Measurements from ENCODE around the gene MGAT5.
A peak's percentile ranks its signal among the peaks of the same experiment; 100 is the strongest.

Gene MGAT5

GRCh38 chr2:134257509-134257908 lies 3.6 kb downstream of the MGAT5 start:
- no peak for DNase-seq

- DNase-seq = no peak
Measured at GRCh38 chr2:134257965-134258683, 4.3 kb downstream of the MGAT5 start.

- DNase-seq = peak in 1 of 2 experiments; percentile 27
Measured at GRCh38 chr2:134258684-134259388, 5.0 kb downstream of the MGAT5 start.

GRCh38 chr2:134259571-134259970 lies 5.7 kb downstream of the MGAT5 start:
- no peak for DNase-seq

DNA sequence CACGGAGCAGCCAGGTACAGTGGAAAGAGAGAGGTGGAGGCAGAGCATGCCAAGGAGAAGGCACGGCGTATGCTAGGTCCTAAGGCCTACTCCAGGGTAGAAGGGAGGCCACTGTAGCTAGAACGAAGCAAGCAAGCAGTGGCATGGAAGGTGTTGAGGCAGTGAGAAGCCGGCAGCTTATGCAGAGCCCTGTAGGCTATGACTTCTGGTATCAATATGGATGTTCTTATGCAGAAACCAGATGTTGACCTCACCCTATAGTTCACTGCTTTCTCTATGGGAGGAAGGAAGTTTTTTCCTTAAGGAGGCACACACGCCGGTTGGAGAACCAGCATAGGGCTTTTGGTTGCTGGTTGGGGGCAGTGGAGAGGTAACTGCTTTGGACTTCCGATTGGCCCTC lies 6.1 kb downstream of the MGAT5 start:
- DNase-seq = no peak

DNA sequence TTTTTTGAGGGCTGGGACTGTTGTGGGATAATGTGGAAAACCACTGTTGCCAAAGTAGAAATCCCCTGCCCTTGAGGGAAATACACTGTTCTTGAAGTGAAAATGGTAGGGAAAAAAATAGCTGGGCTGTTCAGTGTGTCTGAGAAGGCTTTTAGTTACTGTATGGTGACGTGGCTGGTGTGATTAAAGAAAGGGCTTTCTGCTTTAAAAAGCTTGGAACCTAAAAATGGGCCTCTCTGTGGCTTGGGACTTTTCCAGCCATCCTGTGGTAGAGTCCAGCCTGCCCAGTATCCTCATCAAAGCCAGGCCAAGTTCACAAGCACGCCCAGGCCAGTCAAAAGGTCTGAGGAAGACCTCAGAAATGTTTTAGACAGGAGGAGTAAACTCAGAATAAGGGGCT lies 6.8 kb downstream of the MGAT5 start:
- no peak for DNase-seq

DNA sequence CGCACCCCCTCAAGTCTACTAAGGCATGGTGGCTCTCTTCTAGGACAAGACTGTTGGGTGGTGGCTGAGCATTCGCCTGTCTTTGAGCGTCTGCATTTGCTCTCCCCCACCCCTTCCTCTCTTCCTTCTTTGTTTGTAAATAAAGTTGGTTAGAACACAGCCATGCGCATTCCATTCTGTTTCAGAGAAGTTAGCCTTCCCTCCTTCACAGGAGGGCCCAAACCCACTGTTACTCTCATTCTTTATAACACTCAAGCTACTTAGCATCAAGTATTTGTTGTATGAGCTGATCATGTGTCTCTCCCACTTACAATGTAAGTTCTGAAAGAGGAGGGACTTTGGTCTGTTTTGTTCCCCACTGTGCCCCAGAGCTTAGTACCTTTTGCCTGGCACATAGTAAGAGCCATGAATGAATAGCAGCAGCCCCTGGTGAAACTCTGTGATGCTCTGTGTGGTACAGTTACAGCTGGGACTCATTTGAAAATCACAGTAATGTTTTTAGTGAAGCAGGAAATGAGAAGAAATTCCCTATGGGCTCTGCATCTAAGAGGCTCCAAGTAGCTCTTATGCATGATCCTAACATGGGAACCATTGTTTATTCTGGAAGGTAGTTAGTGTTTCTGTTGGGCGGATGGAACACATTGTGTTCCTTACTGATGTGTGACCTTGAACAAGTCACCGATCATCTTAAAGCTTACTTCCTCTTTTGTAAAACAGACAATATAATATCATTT lies 7.7 kb downstream of the MGAT5 start:
- peak; percentile 41 to 60 for DNase-seq

- DNase-seq = no peak
Measured at GRCh38 chr2:134262684-134263083, 8.8 kb downstream of the MGAT5 start.

DNA sequence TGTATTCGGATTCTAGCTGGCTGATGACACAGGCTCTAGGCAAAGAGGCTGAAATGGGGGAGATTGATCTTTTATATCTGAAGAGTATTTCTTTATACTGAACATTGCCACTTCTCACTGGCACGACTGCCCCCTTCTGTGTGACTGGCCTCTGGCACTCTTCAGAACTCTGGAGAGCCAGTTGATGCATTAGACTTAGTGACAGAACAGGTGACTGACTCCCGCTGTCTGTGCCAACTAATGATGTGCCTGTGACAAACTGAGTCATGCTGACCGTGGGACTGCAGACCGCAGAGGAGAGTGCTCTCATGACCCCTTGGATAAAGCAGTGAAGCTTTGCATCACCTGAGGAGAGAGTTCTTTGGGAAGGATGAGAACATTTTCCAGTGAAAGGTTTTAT lies 14.4 kb downstream of the MGAT5 start:
- DNase-seq = no peak

- no peak for DNase-seq
Measured at GRCh38 chr2:134269230-134269629, 15.4 kb downstream of the MGAT5 start.

DNA sequence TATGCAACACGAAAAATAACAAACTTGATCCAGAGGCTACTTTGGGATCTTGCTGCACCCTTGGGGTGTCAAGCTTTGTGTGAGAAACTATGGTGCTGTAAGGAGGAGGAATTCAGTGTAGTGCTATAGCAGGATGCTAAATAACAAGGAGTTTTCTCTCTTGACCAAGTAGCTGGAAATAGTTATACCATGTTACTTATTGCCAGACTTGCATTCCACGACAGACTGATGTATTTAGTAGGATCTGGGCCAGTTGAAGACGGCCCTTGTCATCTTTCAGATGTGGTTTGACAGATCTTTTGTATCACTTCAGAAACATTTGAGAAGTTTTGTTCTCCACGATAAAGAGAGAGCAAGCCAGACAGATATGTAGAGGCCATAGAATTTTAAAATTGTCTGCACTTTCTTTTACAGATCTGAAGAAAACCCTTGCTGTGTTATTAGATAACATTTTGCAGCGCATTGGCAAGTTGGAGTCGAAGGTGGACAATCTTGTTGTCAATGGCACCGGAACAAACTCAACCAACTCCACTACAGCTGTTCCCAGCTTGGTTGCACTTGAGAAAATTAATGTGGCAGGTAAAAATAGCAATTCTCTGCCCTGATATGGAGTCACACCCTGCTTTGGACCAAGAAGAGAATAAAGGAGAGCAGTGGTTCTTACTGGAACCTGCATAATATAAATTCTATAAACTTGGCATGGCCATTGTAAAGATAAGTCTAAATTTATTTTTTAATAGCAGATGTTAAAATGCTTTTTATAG lies 16.3 kb downstream of the MGAT5 start:
- no peak for DNase-seq

GRCh38 chr2:134271758-134272157 lies 17.9 kb downstream of the MGAT5 start:
- no peak for DNase-seq

- no peak for DNase-seq
Measured at GRCh38 chr2:134272806-134273205, 18.9 kb downstream of the MGAT5 start.

- DNase-seq = no peak
Measured at GRCh38 chr2:134273256-134273983, 19.5 kb downstream of the MGAT5 start.

DNA sequence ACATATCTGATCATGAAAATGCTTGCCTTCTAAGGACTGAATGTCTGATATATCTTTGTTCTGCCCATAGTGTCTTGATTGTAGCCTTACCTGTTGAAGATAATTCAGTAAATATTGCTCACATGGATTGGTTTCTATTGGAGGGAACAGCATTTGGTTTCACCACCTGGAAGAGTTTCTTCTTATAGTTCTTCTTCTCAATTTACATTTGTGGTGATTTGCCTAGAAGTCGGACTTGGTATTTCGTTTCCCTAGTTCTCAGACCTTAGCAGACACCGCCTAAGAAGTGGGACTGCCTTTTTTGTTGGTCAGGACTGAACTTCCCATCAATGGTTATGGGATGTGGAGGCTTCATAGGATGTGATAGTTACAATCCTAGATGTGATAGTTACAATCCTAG lies 20.2 kb downstream of the MGAT5 start:
- DNase-seq = no peak

- DNase-seq = no peak
Measured at GRCh38 chr2:134275058-134275862, 21.4 kb downstream of the MGAT5 start.

GRCh38 chr2:134276381-134277172 lies 22.7 kb downstream of the MGAT5 start:
- DNase-seq = peak in 1 of 2 experiments; percentile 20

DNA sequence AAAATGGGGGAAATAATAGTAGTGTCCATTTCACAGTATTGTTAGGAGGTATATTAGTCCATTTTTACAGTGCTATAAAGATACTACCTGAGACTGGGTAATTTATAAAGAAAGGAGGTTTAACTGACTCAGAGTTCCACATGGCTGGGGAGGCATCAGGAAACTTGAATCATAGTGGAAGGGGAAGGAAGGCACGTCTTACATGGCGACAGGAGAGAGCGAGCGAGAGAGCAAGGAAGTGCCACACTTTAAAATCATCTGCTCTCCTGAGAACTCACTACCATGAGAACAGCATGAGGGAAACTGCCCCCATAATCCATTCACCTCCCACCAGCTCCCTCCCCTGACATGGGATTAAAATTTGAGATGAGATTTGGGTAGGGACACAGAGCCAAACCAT lies 23.4 kb downstream of the MGAT5 start:
- DNase-seq = no peak

- DNase-seq = no peak
Measured at GRCh38 chr2:134278553-134278952, 24.7 kb downstream of the MGAT5 start.

GRCh38 chr2:134279417-134279816 lies 25.5 kb downstream of the MGAT5 start:
- DNase-seq = no peak

DNA sequence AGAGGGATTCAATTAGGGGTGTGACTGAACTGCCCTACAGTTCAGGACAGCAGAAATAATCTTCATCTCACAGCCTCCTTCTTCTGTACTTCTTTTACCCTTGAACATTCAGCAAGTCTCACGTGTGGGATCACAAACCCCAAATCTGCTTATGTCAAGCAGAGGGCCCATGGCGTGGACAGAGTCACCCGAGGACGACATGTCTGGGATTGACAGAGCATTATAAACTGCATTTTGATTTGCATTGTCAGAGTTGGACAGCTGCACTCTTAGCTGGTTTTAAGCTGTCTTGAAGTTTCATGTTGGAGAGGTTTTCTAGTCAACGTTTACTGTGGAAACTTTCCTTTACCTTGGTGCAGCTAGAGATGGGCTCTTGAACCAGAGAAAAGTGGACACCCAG lies 26.4 kb downstream of the MGAT5 start:
- no peak for DNase-seq

Data from Kasumi-1 (cell line).